Measurements from ENCODE around the gene PREP. TPM values are rescaled to one million over a fixed set of nuclear protein-coding genes. Genes with fewer than 3 reads are reported as not detected.

PREP gene
- total and polyA plus RNA-seq, 2 of the 8 experiments (the other 6 are each of a cell fraction or from before 2014, with no cell fraction given), result 26.8 to 70.0 TPM

DNA sequence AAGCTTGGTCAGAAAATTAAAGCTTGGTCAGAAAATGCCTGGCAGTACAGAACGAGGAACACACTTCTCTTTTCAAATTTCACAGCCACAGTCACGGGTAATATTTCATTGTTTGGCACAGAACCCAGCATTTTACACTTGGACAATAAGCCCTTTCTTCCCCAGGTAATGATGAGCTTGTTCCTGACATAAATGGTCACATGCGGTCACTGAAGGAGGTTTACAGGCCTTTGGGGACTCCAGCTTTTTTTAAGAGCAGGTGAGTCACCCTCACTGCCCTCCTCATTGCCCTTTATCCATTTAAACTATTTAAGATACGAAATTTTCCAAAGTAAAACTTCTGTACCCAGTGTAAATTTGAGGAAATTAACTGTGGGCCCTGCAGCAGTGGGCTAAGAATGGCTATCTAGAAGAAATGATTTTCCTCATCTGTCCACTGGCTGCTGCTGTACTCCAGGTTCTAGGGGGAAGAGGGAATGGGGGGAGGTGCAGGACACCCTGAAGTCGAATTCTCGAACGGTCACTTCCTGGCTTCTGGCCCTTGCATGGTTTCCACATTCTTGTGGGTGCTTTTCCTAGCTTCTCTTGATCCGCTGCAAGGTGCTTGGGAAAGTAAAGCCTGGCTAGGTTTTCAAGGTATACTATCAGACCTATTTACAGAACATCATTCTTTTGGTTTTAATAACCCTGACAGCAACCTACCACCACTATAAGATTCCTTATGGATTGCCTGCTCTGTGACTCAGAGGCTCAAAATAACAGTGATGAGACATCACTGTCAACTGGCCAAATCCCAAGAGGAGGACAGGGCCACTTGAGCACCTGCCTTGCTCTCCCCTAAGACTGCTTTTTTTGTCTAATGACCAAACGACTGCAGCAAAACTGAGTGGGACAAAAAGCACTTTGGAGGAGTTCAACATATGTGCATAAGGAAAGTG is 75.8 kb downstream of the PREP start:
- Histone ChIP-seq H2BK15ac (ENCODE audit: low read length) (no peak overlapping the region), H2BK20ac (ENCODE audit: low read length) (no peak overlapping the region), H2AFZ (ENCODE audit: low read length) (no peak overlapping the region), H2BK5ac (ENCODE audit: low read depth, low read length) (no peak overlapping the region), H4K8ac (ENCODE audit: extremely low read depth, insufficient read depth, low read length) (no peak overlapping the region), H3K23me2 (ENCODE audit: low read depth, low read length) (no peaks in the 10 kb centered on the region), H3K18ac (ENCODE audit: extremely low read depth, low read length) (no peak overlapping the region), H4K20me1 (replicated peaks in 1 of 2; ENCODE audit: control insufficient read depth in 1 of 2, insufficient read depth in 2 of 2, low read length in 2 of 2) (no peaks in the 10 kb centered on the region), H3K36me3 (ENCODE audit: control insufficient read depth in 2 of 4, insufficient read depth in 4 of 4, low read length in 3 of 4) (peaks cover 2 to 28% (median 17%) of the 10 kb centered on the region in 4 experiments; a peak in 6 of 8 replicates), H2BK12ac (ENCODE audit: low read depth, low read length) (no peak overlapping the region), H4K5ac (ENCODE audit: insufficient read length, low read depth, low read length) (no peak overlapping the region), H3K27me3 (replicated peaks in 1 of 4; ENCODE audit: control insufficient read depth in 3 of 4, extremely low read depth in 1 of 4, insufficient read depth in 3 of 4, low read length in 3 of 4) (no peaks in the 10 kb centered on the region), H3K14ac (ENCODE audit: insufficient read length) (no peak overlapping the region), H3K56ac (replicated peaks; ENCODE audit: insufficient read length, low read depth, low read length) (no peak overlapping the region), H3K4me2 (ENCODE audit: insufficient read depth in 1 of 2, low read depth in 2 of 2, low read length in 2 of 2) (no peak overlapping the region), H3K4me3 (ENCODE audit: extremely low read depth in 1 of 4, insufficient read depth in 2 of 4, low read depth in 3 of 4, low read length in 4 of 4) (no peak overlapping the region), H3K9ac (replicated peaks in 1 of 4; ENCODE audit: extremely low read depth in 1 of 4, low read depth in 3 of 4, low read length in 3 of 4) (no peak overlapping the region), H3K79me2 (ENCODE audit: control insufficient read depth in 1 of 2, insufficient read depth in 2 of 2, low read length in 2 of 2) (no peaks in the 10 kb centered on the region), H2AK5ac (ENCODE audit: low read depth, low read length) (no peak overlapping the region), H3K27ac (ENCODE audit: low read depth, low read length) (no peak overlapping the region), H3K4me1 (replicated peaks in 1 of 4; ENCODE audit: control insufficient read depth in 3 of 4, insufficient read depth in 4 of 4, low read length in 3 of 4) (no peaks in the 10 kb centered on the region), H4K91ac (replicated peaks; ENCODE audit: insufficient read length, low read length) (no peak overlapping the region), H3K9me3 (ENCODE audit: insufficient read depth in 2 of 2, low read depth in 1 of 2, low read length in 1 of 2) (no peaks in the 10 kb centered on the region), H3K4ac (replicated peaks; ENCODE audit: insufficient read length, low read depth, low read length) (no peak overlapping the region), H3K79me1 (ENCODE audit: low read depth, low read length) (no peaks in the 10 kb centered on the region), H2BK120ac (replicated peaks; ENCODE audit: low read depth, low read length) (no peak overlapping the region), H3K23ac (ENCODE audit: insufficient read length) (no peak overlapping the region)
- POLR2A ChIA-PET (ENCODE audit: partially characterized antibody), result no interaction called here
- CTCF ChIA-PET (ENCODE audit: partially characterized antibody), result interaction anchor here (0.6 to 2.8 kb wide), 10 partner anchors 10 to 287 kb away, joined by 3 to 25 read pairs (median 4); no protein-coding TSS in a partner anchor
- no peak for DNase-seq (ENCODE audit: low read depth in 1 of 2, low spot score in 2 of 2)
- 91% methylated on average over 9 of the region's 9 CpGs; no CpG with 5 or more reads in 1 of the 2 experiments for WGBS, 2 experiments (ENCODE audit: extremely low coverage in 1 of 2, insufficient coverage in 1 of 2, insufficient read length in 1 of 2, insufficient replicate concordance in 2 of 2, low coverage in 1 of 2, low lambda C conversion rate in 2 of 2, missing lambda C conversion rate in 1 of 2)
- no peak for FAIRE-seq
- TF ChIP-seq CREB1 (IDR thresholded peaks at IDR 0.05), result no peak
- TF ChIP-seq, protein P1, sequence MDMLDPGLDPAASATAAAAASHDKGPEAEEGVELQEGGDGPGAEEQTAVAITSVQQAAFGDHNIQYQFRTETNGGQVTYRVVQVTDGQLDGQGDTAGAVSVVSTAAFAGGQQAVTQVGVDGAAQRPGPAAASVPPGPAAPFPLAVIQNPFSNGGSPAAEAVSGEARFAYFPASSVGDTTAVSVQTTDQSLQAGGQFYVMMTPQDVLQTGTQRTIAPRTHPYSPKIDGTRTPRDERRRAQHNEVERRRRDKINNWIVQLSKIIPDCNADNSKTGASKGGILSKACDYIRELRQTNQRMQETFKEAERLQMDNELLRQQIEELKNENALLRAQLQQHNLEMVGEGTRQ (IDR thresholded peaks at IDR 0.05; ENCODE audit: low read length), result no peak
- TF ChIP-seq, protein P2, sequence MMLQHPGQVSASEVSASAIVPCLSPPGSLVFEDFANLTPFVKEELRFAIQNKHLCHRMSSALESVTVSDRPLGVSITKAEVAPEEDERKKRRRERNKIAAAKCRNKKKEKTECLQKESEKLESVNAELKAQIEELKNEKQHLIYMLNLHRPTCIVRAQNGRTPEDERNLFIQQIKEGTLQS (IDR thresholded peaks at IDR 0.05; ENCODE audit: insufficient read depth, low read depth, low read length), result no peak
- no peak for TF ChIP-seq CTBP2 (IDR thresholded peaks at IDR 0.05; ENCODE audit: borderline replicate concordance, insufficient read depth, insufficient read length, low read length)

Data from H1 (cell line).